Measurements from ENCODE around the gene PCNX3. TPM values are rescaled to one million over a fixed set of nuclear protein-coding genes. Genes with fewer than 3 reads are reported as not detected.

Gene PCNX3
- total RNA-seq, 1 donor from 2014 or later: 4.7 TPM

- Histone ChIP-seq H3K9ac (ENCODE audit: low read depth in 1 of 3, low read length in 3 of 3) (peak overlapping the region in 2 of 3 donors; percentile 34 to 63), H3K27me3 (ENCODE audit: control insufficient read depth in 3 of 3, insufficient read depth in 3 of 3, low read length in 3 of 3) (no peaks in the 10 kb centered on the region), H3K27ac (ENCODE audit: low read depth, low read length) (peak overlapping the region; percentile 76), H3K4me1 (ENCODE audit: control insufficient read depth in 3 of 3, insufficient read depth in 3 of 3, low read length in 3 of 3) (peaks cover 41 to 87% (median 72%) of the 10 kb centered on the region in 3 donors), H3K9me3 (ENCODE audit: control insufficient read depth in 3 of 3, low read length in 3 of 3) (no peaks in the 10 kb centered on the region), H3K4me3 (ENCODE audit: low read length in 3 of 3) (no peak overlapping the region), H3K36me3 (ENCODE audit: control insufficient read depth in 3 of 3, insufficient read depth in 3 of 3, low read length in 3 of 3) (peaks cover 53 to 65% (median 60%) of the 10 kb centered on the region in 3 donors)
Observed at GRCh38 chr11:65580031-65580692, 35.4 kb upstream of the PCNX3 start.

DNA sequence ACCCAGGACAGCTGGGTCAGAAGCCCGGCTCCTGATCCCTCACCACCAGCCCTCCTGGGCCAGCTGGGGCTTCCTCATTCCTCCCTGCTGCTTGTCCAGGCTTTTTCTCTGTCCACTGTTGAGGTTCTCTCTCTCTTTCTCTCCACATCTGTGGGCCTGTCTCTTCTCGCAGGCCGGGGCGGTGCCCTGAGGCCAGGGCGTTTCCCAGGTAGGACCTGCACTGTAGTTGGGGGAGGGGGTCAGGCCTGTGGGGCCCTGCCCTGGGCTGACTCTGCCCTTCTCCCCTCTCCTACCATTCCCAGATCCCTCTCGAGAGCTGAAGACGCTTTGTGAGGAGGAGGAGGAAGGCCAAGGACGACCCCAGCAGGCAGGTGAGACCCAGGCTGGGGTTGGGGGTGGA is 34.8 kb upstream of the PCNX3 start:
- peaks cover 57 to 67% (median 64%) of the 10 kb centered on the region in 3 donors for H3K36me3 ChIP-seq (ENCODE audit: control insufficient read depth in 3 of 3, insufficient read depth in 3 of 3, low read length in 3 of 3)
- peaks cover 39 to 87% (median 72%) of the 10 kb centered on the region in 3 donors for H3K4me1 ChIP-seq (ENCODE audit: control insufficient read depth in 3 of 3, insufficient read depth in 3 of 3, low read length in 3 of 3)
- H3K27me3 ChIP-seq (ENCODE audit: control insufficient read depth in 3 of 3, insufficient read depth in 3 of 3, low read length in 3 of 3): no peaks in the 10 kb centered on the region
- H3K9ac ChIP-seq (ENCODE audit: low read depth in 1 of 3, low read length in 3 of 3): peak overlapping the region in 2 of 3 donors; percentile 34 to 63
- H3K27ac ChIP-seq (ENCODE audit: low read depth, low read length): peak overlapping the region; percentile 76
- no peak overlapping the region for H3K4me3 ChIP-seq (ENCODE audit: low read length in 3 of 3)
- H3K9me3 ChIP-seq (ENCODE audit: control insufficient read depth in 3 of 3, low read length in 3 of 3): no peaks in the 10 kb centered on the region

- H3K4me1 ChIP-seq (ENCODE audit: control insufficient read depth in 3 of 3, insufficient read depth in 3 of 3, low read length in 3 of 3): peaks cover 44 to 95% (median 79%) of the 10 kb centered on the region in 3 donors
- H3K27ac ChIP-seq (ENCODE audit: low read depth, low read length): peak overlapping the region; percentile 76
- no peaks in the 10 kb centered on the region for H3K27me3 ChIP-seq (ENCODE audit: control insufficient read depth in 3 of 3, insufficient read depth in 3 of 3, low read length in 3 of 3)
- peaks cover 65 to 75% (median 73%) of the 10 kb centered on the region in 3 donors for H3K36me3 ChIP-seq (ENCODE audit: control insufficient read depth in 3 of 3, insufficient read depth in 3 of 3, low read length in 3 of 3)
- peak overlapping the region; percentile 16 to 63 (median 33) for H3K9ac ChIP-seq (ENCODE audit: low read depth in 1 of 3, low read length in 3 of 3)
- no peaks in the 10 kb centered on the region for H3K9me3 ChIP-seq (ENCODE audit: control insufficient read depth in 3 of 3, low read length in 3 of 3)
- no peak overlapping the region for H3K4me3 ChIP-seq (ENCODE audit: low read length in 3 of 3)
Observed at GRCh38 chr11:65581928-65582327, 33.6 kb upstream of the PCNX3 start.

DNA sequence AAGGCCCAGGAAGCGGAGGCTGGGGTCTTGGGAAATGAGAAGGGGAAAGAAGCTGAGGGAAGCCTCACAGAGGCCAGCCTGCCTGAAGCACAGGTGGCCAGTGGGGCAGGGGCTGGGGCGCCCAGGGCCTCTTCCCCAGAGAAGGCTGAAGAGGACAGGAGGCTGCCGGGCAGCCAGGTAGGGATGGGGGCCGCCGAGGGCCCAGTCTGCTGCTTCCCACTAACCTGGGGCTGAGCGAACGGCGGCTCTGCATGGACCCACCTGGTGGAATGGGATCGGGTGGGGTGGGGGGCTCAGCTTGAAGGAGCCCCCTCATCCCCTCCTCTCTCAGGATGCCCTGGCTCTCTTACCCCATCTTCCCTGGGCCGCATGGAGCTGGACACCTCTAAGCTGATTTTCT is 32.0 kb upstream of the PCNX3 start:
- Histone ChIP-seq H3K27ac (ENCODE audit: low read depth, low read length) (peak overlapping the region; percentile 76), H3K9ac (ENCODE audit: low read depth in 1 of 3, low read length in 3 of 3) (no peak overlapping the region), H3K27me3 (ENCODE audit: control insufficient read depth in 3 of 3, insufficient read depth in 3 of 3, low read length in 3 of 3) (no peaks in the 10 kb centered on the region), H3K4me3 (ENCODE audit: low read length in 3 of 3) (no peak overlapping the region), H3K9me3 (ENCODE audit: control insufficient read depth in 3 of 3, low read length in 3 of 3) (no peaks in the 10 kb centered on the region), H3K36me3 (ENCODE audit: control insufficient read depth in 3 of 3, insufficient read depth in 3 of 3, low read length in 3 of 3) (peaks cover 60 to 71% (median 68%) of the 10 kb centered on the region in 3 donors), H3K4me1 (ENCODE audit: control insufficient read depth in 3 of 3, insufficient read depth in 3 of 3, low read length in 3 of 3) (peaks cover 44 to 96% (median 80%) of the 10 kb centered on the region in 3 donors)

DNA sequence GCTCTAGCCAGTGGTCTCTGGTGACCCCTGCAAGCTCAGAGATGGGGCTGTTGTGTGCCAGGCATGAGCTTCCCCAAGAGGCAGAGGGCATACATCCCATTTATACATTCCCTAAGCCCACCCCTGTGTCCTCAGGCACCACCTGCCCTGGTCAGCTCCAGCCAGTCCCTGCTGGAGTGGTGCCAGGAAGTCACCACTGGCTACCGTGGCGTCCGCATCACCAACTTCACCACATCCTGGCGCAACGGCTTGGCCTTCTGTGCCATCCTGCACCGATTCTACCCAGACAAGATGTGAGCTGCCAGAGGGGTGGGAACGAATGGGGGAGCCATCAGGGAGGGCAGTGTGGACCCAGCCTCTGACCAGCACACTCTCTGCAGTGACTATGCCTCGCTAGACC is 31.5 kb upstream of the PCNX3 start:
- peaks cover 58 to 68% (median 66%) of the 10 kb centered on the region in 3 donors for H3K36me3 ChIP-seq (ENCODE audit: control insufficient read depth in 3 of 3, insufficient read depth in 3 of 3, low read length in 3 of 3)

GRCh38 chr11:65584723-65585171 is 30.8 kb upstream of the PCNX3 start:
- Histone ChIP-seq H3K27me3 (ENCODE audit: control insufficient read depth in 3 of 3, insufficient read depth in 3 of 3, low read length in 3 of 3) (no peaks in the 10 kb centered on the region), H3K9me3 (ENCODE audit: control insufficient read depth in 3 of 3, low read length in 3 of 3) (no peaks in the 10 kb centered on the region), H3K4me3 (ENCODE audit: low read length in 3 of 3) (no peak overlapping the region), H3K4me1 (ENCODE audit: control insufficient read depth in 3 of 3, insufficient read depth in 3 of 3, low read length in 3 of 3) (peaks cover 43 to 96% (median 81%) of the 10 kb centered on the region in 3 donors), H3K36me3 (ENCODE audit: control insufficient read depth in 3 of 3, insufficient read depth in 3 of 3, low read length in 3 of 3) (peaks cover 56 to 64% (median 62%) of the 10 kb centered on the region in 3 donors), H3K27ac (ENCODE audit: low read depth, low read length) (peak overlapping the region; percentile 7), H3K9ac (ENCODE audit: low read depth in 1 of 3, low read length in 3 of 3) (peak overlapping the region in 1 of 3 donors; percentile 25)

More for the DNA sequence above, 31.5 kb upstream of the PCNX3 start:
- Histone ChIP-seq H3K4me3 (ENCODE audit: low read length in 3 of 3) (peak overlapping the region in 1 of 3 donors; percentile 2), H3K9ac (ENCODE audit: low read depth in 1 of 3, low read length in 3 of 3) (peak overlapping the region in 1 of 3 donors; percentile 25), H3K27ac (ENCODE audit: low read depth, low read length) (peak overlapping the region; percentile 15), H3K9me3 (ENCODE audit: control insufficient read depth in 3 of 3, low read length in 3 of 3) (no peaks in the 10 kb centered on the region), H3K27me3 (ENCODE audit: control insufficient read depth in 3 of 3, insufficient read depth in 3 of 3, low read length in 3 of 3) (no peaks in the 10 kb centered on the region), H3K4me1 (ENCODE audit: control insufficient read depth in 3 of 3, insufficient read depth in 3 of 3, low read length in 3 of 3) (peaks cover 43 to 96% (median 80%) of the 10 kb centered on the region in 3 donors)

- peak overlapping the region; percentile 97 for H3K27ac ChIP-seq (ENCODE audit: low read depth, low read length)
- peaks cover 50 to 96% (median 79%) of the 10 kb centered on the region in 3 donors for H3K4me1 ChIP-seq (ENCODE audit: control insufficient read depth in 3 of 3, insufficient read depth in 3 of 3, low read length in 3 of 3)
- peak overlapping the region in 2 of 3 donors; percentile 11 to 17 for H3K4me3 ChIP-seq (ENCODE audit: low read length in 3 of 3)
- H3K27me3 ChIP-seq (ENCODE audit: control insufficient read depth in 3 of 3, insufficient read depth in 3 of 3, low read length in 3 of 3): no peaks in the 10 kb centered on the region
- H3K36me3 ChIP-seq (ENCODE audit: control insufficient read depth in 3 of 3, insufficient read depth in 3 of 3, low read length in 3 of 3): peaks cover 56 to 62% (median 62%) of the 10 kb centered on the region in 3 donors
- no peaks in the 10 kb centered on the region for H3K9me3 ChIP-seq (ENCODE audit: control insufficient read depth in 3 of 3, low read length in 3 of 3)
- H3K9ac ChIP-seq (ENCODE audit: low read depth in 1 of 3, low read length in 3 of 3): peak overlapping the region; percentile 52 to 87 (median 69)
Observed at GRCh38 chr11:65585396-65586246, 30.0 kb upstream of the PCNX3 start.

- H3K9me3 ChIP-seq (ENCODE audit: control insufficient read depth in 3 of 3, low read length in 3 of 3): no peaks in the 10 kb centered on the region
- H3K4me3 ChIP-seq (ENCODE audit: low read length in 3 of 3): peak overlapping the region in 2 of 3 donors; percentile 11 to 17
- peak overlapping the region; percentile 97 for H3K27ac ChIP-seq (ENCODE audit: low read depth, low read length)
- peaks cover 50 to 91% (median 76%) of the 10 kb centered on the region in 3 donors for H3K4me1 ChIP-seq (ENCODE audit: control insufficient read depth in 3 of 3, insufficient read depth in 3 of 3, low read length in 3 of 3)
- peak overlapping the region; percentile 52 to 87 (median 69) for H3K9ac ChIP-seq (ENCODE audit: low read depth in 1 of 3, low read length in 3 of 3)
- no peaks in the 10 kb centered on the region for H3K27me3 ChIP-seq (ENCODE audit: control insufficient read depth in 3 of 3, insufficient read depth in 3 of 3, low read length in 3 of 3)
- peaks cover 51 to 58% (median 57%) of the 10 kb centered on the region in 3 donors for H3K36me3 ChIP-seq (ENCODE audit: control insufficient read depth in 3 of 3, insufficient read depth in 3 of 3, low read length in 3 of 3)
Observed at GRCh38 chr11:65586247-65586630, 29.3 kb upstream of the PCNX3 start.

DNA sequence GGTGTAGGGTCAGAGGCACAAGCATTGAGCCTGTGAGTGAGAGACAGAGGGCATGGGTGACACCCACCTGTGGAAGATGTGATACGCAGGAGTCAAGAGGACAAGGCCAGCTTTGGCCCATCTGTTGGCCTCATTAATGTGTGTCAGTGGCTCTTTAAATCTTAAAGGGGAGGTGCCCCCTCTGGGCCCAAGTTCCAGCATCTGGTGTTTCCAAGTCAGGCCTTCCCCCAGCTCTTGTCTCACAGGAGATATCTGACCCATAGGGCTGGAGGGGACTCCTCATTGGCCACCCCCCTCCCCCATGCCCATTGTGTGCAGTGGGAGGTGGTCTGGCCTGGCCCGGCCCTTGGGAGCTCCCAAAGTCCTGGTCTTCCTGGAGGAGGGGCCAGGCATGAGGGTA is 28.9 kb upstream of the PCNX3 start:
- Histone ChIP-seq H3K27ac (ENCODE audit: low read depth, low read length) (peak overlapping the region; percentile 97), H3K4me1 (ENCODE audit: control insufficient read depth in 3 of 3, insufficient read depth in 3 of 3, low read length in 3 of 3) (peaks cover 50 to 87% (median 75%) of the 10 kb centered on the region in 3 donors), H3K36me3 (ENCODE audit: control insufficient read depth in 3 of 3, insufficient read depth in 3 of 3, low read length in 3 of 3) (peaks cover 50 to 56% (median 56%) of the 10 kb centered on the region in 3 donors), H3K9ac (ENCODE audit: low read depth in 1 of 3, low read length in 3 of 3) (peak overlapping the region in 2 of 3 donors; percentile 69 to 87), H3K4me3 (ENCODE audit: low read length in 3 of 3) (peak overlapping the region in 2 of 3 donors; percentile 17 to 36), H3K27me3 (ENCODE audit: control insufficient read depth in 3 of 3, insufficient read depth in 3 of 3, low read length in 3 of 3) (no peaks in the 10 kb centered on the region), H3K9me3 (ENCODE audit: control insufficient read depth in 3 of 3, low read length in 3 of 3) (no peaks in the 10 kb centered on the region)
